NB4 (cell line): ENCODE results near the gene LONP2.

Experiments
- DNase-seq: peaks from one replicate; pipeline ENCODE4 v3.0.0; 2010; ENCODE audit warnings: low read depth
- H3K4me3 ChIP-seq: one replicate; pipeline ENCODE4 v1.5.1; 2011; ENCODE audit warnings: mild to moderate bottlenecking, low read depth, low read length, moderate library complexity
- MAX ChIP-seq: IDR thresholded peaks from 2 replicates; pipeline ENCODE4 v1.6.1; 2011; ENCODE audit warnings: low read depth, low read length
- MYC ChIP-seq: IDR thresholded peaks from 2 replicates; pipeline ENCODE4 v1.6.1; 2011; ENCODE audit warnings: low read depth, low read length
- POLR2A ChIP-seq: IDR thresholded peaks from 2 replicates; pipeline ENCODE4 v1.6.1; 2011; ENCODE audit warnings: mild to moderate bottlenecking; ENCODE audit not compliant: insufficient read length; ENCODE audit errors: extremely low read depth
- TF ChIP-seq, protein P1 (sequence below): IDR thresholded peaks from one replicate; pipeline ENCODE4 v1.5.1; 2012; ENCODE audit warnings: low read depth, low read length

Gene LONP2

DNA sequence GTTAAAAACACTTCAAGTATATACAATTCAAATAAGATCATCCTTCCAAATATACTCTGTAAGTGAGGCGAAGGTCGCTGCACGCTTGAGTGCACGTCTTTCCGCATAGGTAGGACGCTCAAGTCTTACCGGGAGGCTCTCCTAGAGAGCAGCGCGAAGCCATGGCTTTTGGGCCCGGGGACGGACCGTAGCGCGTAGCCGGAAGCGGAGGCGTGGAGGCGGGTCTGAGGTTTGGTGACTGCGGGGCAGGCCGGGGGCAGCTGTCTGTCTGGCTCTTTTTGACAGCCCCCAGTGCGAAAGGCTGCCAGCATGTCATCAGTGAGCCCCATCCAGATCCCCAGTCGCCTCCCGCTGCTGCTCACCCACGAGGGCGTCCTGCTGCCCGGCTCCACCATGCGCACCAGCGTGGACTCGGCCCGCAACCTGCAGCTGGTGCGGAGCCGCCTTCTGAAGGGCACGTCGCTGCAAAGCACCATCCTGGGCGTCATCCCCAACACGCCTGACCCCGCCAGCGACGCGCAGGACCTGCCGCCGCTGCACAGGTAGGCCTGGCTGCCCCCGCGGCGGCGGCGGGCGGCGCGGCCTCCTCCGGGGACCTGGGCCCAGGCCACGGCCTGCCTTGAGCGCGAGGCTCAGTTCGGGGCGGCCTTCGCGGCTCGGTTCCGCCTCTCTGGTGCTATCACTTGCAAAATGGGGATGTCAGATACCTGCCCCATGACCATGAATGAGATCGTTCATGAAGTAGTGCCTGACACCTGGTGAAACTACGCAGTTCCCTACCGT lies at the start of gene LONP2:
LONP2 (plus strand) TSS at position 221 of the 783 bp plus-strand sequence; CDS start at position 310, 89 bp downstream.
- peak; percentile 95 for DNase-seq
- TF ChIP-seq MYC (peak; percentile 15; the same call in 1 of the 2 replicates), MAX (0 out of 2 replicates have a peak, but pooled peaks have one; percentile 50), POLR2A (peak; percentile 63)
- TF ChIP-seq, protein P1, sequence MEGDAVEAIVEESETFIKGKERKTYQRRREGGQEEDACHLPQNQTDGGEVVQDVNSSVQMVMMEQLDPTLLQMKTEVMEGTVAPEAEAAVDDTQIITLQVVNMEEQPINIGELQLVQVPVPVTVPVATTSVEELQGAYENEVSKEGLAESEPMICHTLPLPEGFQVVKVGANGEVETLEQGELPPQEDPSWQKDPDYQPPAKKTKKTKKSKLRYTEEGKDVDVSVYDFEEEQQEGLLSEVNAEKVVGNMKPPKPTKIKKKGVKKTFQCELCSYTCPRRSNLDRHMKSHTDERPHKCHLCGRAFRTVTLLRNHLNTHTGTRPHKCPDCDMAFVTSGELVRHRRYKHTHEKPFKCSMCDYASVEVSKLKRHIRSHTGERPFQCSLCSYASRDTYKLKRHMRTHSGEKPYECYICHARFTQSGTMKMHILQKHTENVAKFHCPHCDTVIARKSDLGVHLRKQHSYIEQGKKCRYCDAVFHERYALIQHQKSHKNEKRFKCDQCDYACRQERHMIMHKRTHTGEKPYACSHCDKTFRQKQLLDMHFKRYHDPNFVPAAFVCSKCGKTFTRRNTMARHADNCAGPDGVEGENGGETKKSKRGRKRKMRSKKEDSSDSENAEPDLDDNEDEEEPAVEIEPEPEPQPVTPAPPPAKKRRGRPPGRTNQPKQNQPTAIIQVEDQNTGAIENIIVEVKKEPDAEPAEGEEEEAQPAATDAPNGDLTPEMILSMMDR, result no peak
- H3K4me3 ChIP-seq, result peak within 1 kb of the TSS; percentile 78

- TF ChIP-seq, protein P1, result no peak
- TF ChIP-seq MYC, result no peak
- no peak for TF ChIP-seq MAX
- no peak for TF ChIP-seq POLR2A
- H3K4me3 ChIP-seq, result no peak overlapping the region
- no peak for DNase-seq
Measured at GRCh38 chr16:48194828-48195556, 49.1 kb upstream of the LONP2 start.

- H3K4me3 ChIP-seq, result no peak overlapping the region
- TF ChIP-seq, protein P1, result no peak
- TF ChIP-seq MYC, result no peak
- no peak for TF ChIP-seq POLR2A
- TF ChIP-seq MAX, result no peak
- DNase-seq, result no peak
Measured at GRCh38 chr16:48197294-48197693, 46.8 kb upstream of the LONP2 start.

DNA sequence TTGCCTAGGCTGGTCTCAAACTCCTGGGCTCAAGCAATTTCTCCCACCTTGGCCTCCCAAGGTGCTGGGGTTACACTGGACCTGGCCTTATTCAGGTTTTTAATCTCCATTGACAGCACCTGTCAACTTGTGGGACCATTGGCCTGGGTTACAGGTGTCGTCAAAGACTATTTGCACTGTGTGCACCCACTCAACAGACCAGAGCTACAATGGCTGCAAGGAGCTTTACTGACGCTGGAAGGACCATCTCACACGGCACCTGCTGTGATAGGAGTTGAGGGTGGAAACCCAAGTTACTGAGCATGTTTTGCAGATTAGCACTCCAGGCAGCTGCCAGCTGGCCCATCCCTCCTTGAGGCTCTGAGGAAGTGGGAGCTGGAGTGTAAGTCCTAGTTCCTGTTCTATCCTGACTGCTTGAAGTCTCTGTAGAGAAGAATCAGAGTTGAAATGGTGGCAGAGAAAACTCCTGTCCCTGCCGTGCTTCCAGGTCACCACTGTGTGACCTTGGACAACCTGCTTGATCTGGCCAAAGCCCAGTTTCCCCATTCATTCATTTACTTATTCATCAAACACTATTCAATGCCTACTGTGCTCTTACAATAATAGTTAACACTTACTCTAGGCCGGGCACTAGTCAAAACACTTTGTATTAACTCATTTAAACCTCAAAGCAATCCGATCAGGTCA lies 42.4 kb upstream of the LONP2 start:
- peak; percentile 58 for DNase-seq
- TF ChIP-seq, protein P1, result no peak
- no peak for TF ChIP-seq POLR2A
- no peak for TF ChIP-seq MYC
- no peak for TF ChIP-seq MAX
- H3K4me3 ChIP-seq, result no peak overlapping the region

DNA sequence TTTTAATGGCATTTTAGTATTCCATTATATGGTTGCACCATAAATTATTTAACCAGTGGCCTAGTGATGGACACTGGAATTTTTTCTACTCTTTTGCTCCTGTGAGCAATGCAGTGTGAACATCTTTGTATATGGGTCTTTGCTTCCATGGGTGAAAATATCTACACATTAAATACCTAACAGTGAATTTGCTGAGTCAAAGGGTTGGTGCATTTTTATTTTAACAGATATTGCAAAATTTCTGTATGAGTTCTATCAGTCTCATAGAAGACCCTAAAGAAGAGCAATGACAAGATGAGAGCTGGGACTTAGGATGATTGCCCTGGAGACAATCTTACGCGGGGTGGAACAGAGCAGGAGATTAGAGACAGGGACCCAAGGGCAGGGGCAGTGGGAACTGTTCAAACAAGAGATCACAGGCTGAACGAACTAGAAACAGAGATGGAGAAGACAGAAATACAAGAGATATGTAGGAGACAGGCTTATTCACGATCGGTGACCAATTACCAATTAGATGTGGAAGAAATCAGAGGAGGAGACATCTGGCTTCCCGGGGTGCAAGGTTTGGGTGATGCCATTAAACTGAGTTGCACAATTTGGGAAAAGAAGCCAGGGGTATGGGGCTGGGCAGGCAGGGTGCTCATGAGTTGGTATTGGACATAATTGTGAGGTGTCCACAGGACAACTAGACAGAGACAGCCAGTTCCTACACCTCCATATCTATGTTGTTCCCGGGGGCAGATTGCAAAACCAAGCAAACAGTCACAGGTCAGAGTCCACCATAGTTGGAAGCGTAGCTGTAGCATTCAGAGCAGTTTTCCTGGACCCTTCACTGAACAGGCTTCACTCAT lies 39.9 kb upstream of the LONP2 start:
- TF ChIP-seq MAX, result no peak
- TF ChIP-seq, protein P1, result no peak
- TF ChIP-seq POLR2A, result no peak
- TF ChIP-seq MYC, result no peak
- H3K4me3 ChIP-seq, result no peak overlapping the region
- no peak for DNase-seq
